Measurements from ENCODE around the gene PCDHGA2. TPM values are rescaled to one million over a fixed set of nuclear protein-coding genes. Genes with fewer than 3 reads are reported as not detected.

Gene PCDHGA2
- total RNA-seq, 1 donor from 2014 or later: 0.21 TPM

Other genes starting within 250 kb of the PCDHGA2 start
- gene PCDHB2, start 244.1 kb upstream of the PCDHGA2 start, total RNA-seq: 0.43 and 1.4 TPM in 2 replicates
- 0.21 and 0.48 TPM in 2 replicates for gene PCDHB3, start 238.3 kb upstream of the PCDHGA2 start, total RNA-seq
- under 0.01 TPM in 1 of 2 replicates, not detected in the other for gene PCDHB4, start 216.9 kb upstream of the PCDHGA2 start, total RNA-seq
- 0.24 and 0.64 TPM in 2 replicates for gene PCDHB5, start 203.6 kb upstream of the PCDHGA2 start, total RNA-seq
- gene PCDHB6, start 188.7 kb upstream of the PCDHGA2 start, total RNA-seq: not detected in 2 replicates
- gene PCDHB7, start 166.1 kb upstream of the PCDHGA2 start, total RNA-seq: under 0.01 TPM in 1 of 2 replicates, not detected in the other
- under 0.01 TPM in 2 replicates for gene PCDHB8, start 161.0 kb upstream of the PCDHGA2 start, total RNA-seq
- gene PCDHB16, start 156.4 kb upstream of the PCDHGA2 start, total RNA-seq: under 0.01 TPM in 1 of 2 replicates, not detected in the other
- gene PCDHB9, start 151.6 kb upstream of the PCDHGA2 start, total RNA-seq: under 0.01 TPM in 1 of 2 replicates, not detected in the other
- gene PCDHB10, start 146.4 kb upstream of the PCDHGA2 start, total RNA-seq: under 0.01 and 0.21 TPM in 2 replicates
- 0.24 and 0.43 TPM in 2 replicates for gene PCDHB11, start 139.1 kb upstream of the PCDHGA2 start, total RNA-seq
- under 0.01 TPM in 1 of 2 replicates, not detected in the other for gene PCDHB12, start 130.0 kb upstream of the PCDHGA2 start, total RNA-seq
- gene PCDHB13, start 124.8 kb upstream of the PCDHGA2 start, total RNA-seq: 0.24 TPM in 1 of 2 replicates, not detected in the other
- gene PCDHB14, start 115.4 kb upstream of the PCDHGA2 start, total RNA-seq: 0.24 and 0.43 TPM in 2 replicates
- gene PCDHB15, start 93.4 kb upstream of the PCDHGA2 start, total RNA-seq: 0.21 and 0.24 TPM in 2 replicates
- not detected in 2 replicates for gene SLC25A2, start 34.7 kb upstream of the PCDHGA2 start, total RNA-seq
- gene TAF7, start 18.0 kb upstream of the PCDHGA2 start, total RNA-seq: 30.1 and 32.8 TPM in 2 replicates
- under 0.01 TPM in 1 of 2 replicates, not detected in the other for gene PCDHGA1, start 8.2 kb upstream of the PCDHGA2 start, total RNA-seq
- under 0.01 and 0.21 TPM in 2 replicates for gene PCDHGA3, start 5.1 kb downstream of the PCDHGA2 start, total RNA-seq
- 0.21 and 0.24 TPM in 2 replicates for gene PCDHGB1, start 11.3 kb downstream of the PCDHGA2 start, total RNA-seq
- 0.24 TPM in 1 of 2 replicates, not detected in the other for gene PCDHGA4, start 16.3 kb downstream of the PCDHGA2 start, total RNA-seq
- gene PCDHGB2, start 21.2 kb downstream of the PCDHGA2 start, total RNA-seq: under 0.01 TPM in 1 of 2 replicates, not detected in the other
- gene PCDHGA5, start 25.4 kb downstream of the PCDHGA2 start, total RNA-seq: 0.24 TPM in 1 of 2 replicates, not detected in the other
- gene PCDHGB3, start 31.5 kb downstream of the PCDHGA2 start, total RNA-seq: 0.24 and 0.43 TPM in 2 replicates
- under 0.01 and 0.24 TPM in 2 replicates for gene PCDHGA6, start 35.1 kb downstream of the PCDHGA2 start, total RNA-seq
- gene PCDHGA7, start 44.0 kb downstream of the PCDHGA2 start, total RNA-seq: 0.21 and 0.24 TPM in 2 replicates
- gene PCDHGB4, start 48.9 kb downstream of the PCDHGA2 start, total RNA-seq: 0.64 and 5.3 TPM in 2 replicates
- gene PCDHGA8, start 53.9 kb downstream of the PCDHGA2 start, total RNA-seq: 0.21 and 0.48 TPM in 2 replicates
- 2.6 and 4.6 TPM in 2 replicates for gene PCDHGB5, start 59.2 kb downstream of the PCDHGA2 start, total RNA-seq
- gene PCDHGA9, start 64.0 kb downstream of the PCDHGA2 start, total RNA-seq: 0.72 and 0.85 TPM in 2 replicates
- 0.48 and 0.64 TPM in 2 replicates for gene PCDHGB6, start 69.3 kb downstream of the PCDHGA2 start, total RNA-seq
- 2.2 and 4.3 TPM in 2 replicates for gene PCDHGA10, start 74.2 kb downstream of the PCDHGA2 start, total RNA-seq
- gene PCDHGB7, start 78.9 kb downstream of the PCDHGA2 start, total RNA-seq: 1.1 and 3.4 TPM in 2 replicates
- 2.2 and 2.6 TPM in 2 replicates for gene PCDHGA11, start 82.3 kb downstream of the PCDHGA2 start, total RNA-seq
- gene PCDHGA12, start 91.7 kb downstream of the PCDHGA2 start, total RNA-seq: 1.7 and 3.9 TPM in 2 replicates
- 20.0 and 20.2 TPM in 2 replicates for gene PCDHGC3, start 137.2 kb downstream of the PCDHGA2 start, total RNA-seq
- gene PCDHGC4, start 146.3 kb downstream of the PCDHGA2 start, total RNA-seq: under 0.01 and 0.48 TPM in 2 replicates
- 0.21 and 1.2 TPM in 2 replicates for gene PCDHGC5, start 150.3 kb downstream of the PCDHGA2 start, total RNA-seq